Measurements from ENCODE around the gene ACTR3. TPM values are rescaled to one million over a fixed set of nuclear protein-coding genes. Genes with fewer than 3 reads are reported as not detected.

The ACTR3 gene
- total RNA-seq, 1 experiment from 2014 or later = 180 TPM

GRCh38 chr2:113910110-113910717, 20.3 kb downstream of the ACTR3 start:
- no peak overlapping the region for H2AFZ ChIP-seq (ENCODE audit: low read length)

More at GRCh38 chr2:113910110-113910717, 20.3 kb downstream of the ACTR3 start:
- Histone ChIP-seq H3K27me3 (ENCODE audit: insufficient read depth, low read length) (no peaks in the 10 kb centered on the region), H3K9ac (ENCODE audit: extremely low read depth, insufficient read length, low read length) (no peak overlapping the region), H3K4me2 (ENCODE audit: insufficient read depth, insufficient read length, low read length) (no peak overlapping the region), H3K23ac (ENCODE audit: insufficient read length, low read depth, low read length) (no peak overlapping the region), H2BK120ac (ENCODE audit: low read depth, low read length, poor library complexity, severe bottlenecking) (no peak overlapping the region), H2AK5ac (ENCODE audit: insufficient read length, low read length) (no peak overlapping the region), H4K20me1 (ENCODE audit: control insufficient read depth, insufficient read depth, insufficient read length) (no peaks in the 10 kb centered on the region), H3K18ac (ENCODE audit: insufficient read length, low read depth, low read length) (no peak overlapping the region), H2BK12ac (ENCODE audit: insufficient read length, low read depth, low read length) (no peak overlapping the region), H3T11ph (ENCODE audit: low read length) (no peak overlapping the region), H2BK5ac (ENCODE audit: insufficient read length, low read length) (no peak overlapping the region), H3K4me1 (ENCODE audit: insufficient read depth, low read length) (no peaks in the 10 kb centered on the region), H3K4ac (ENCODE audit: low read depth, low read length) (no peak overlapping the region), H4K91ac (ENCODE audit: insufficient read length, low read depth, low read length) (no peak overlapping the region), H2BK20ac (ENCODE audit: low read depth, low read length, poor library complexity, severe bottlenecking) (no peak overlapping the region), H2BK15ac (ENCODE audit: low read depth, low read length) (no peak overlapping the region), H3K79me1 (ENCODE audit: insufficient read depth, low read depth, low read length, poor library complexity, severe bottlenecking) (peaks cover 2% of the 10 kb centered on the region), H3K56ac (ENCODE audit: insufficient read length, low read depth, low read length) (no peak overlapping the region), H4K8ac (replicated peaks; ENCODE audit: insufficient read length, low read depth, low read length) (no peak overlapping the region), H3K79me2 (ENCODE audit: insufficient read depth, low read length) (peaks cover 17% of the 10 kb centered on the region; the same call in 1 of the 2 replicates), H3K23me2 (ENCODE audit: insufficient read length, low read depth, low read length, poor library complexity, severe bottlenecking) (no peaks in the 10 kb centered on the region), H3K27ac (ENCODE audit: insufficient read length, low read depth, low read length) (no peak overlapping the region), H3K9me3 (ENCODE audit: control insufficient read depth, low read depth, low read length) (no peaks in the 10 kb centered on the region), H4K5ac (ENCODE audit: insufficient read length, low read depth, low read length) (no peak overlapping the region), H3K14ac (ENCODE audit: insufficient read depth, low read length) (no peak overlapping the region)
- Mint-ChIP-seq H3K4me1 (peaks cover 0 to 1% of the 10 kb centered on the region in 2 experiments; a peak in 1 of 4 replicates), H3K4me3 (no peak overlapping the region), H3K27ac (peak overlapping the region in 1 of 3 experiments; percentile 49; a peak in 3 of 7 replicates), H3K27me3 (ENCODE audit: low read depth) (no peaks in the 10 kb centered on the region), H3K36me3 (ENCODE audit: insufficient read depth in 1 of 3, low read depth in 3 of 3) (peaks cover 13 to 23% (median 19%) of the 10 kb centered on the region in 3 experiments), H3K9me3 (peaks cover 0 to 12% of the 10 kb centered on the region in 2 experiments; a peak in 3 of 5 replicates)
- WGBS (ENCODE audit: extremely low coverage, insufficient read length, low lambda C conversion rate) = no CpG with 5 or more reads among the region's 5 CpGs
- TF ChIP-seq CTCF (conservative IDR thresholded peaks at IDR 0.05) = no peak
- no peak for DNase-seq
